ENCODE results near the gene FBXO24. TPM values are rescaled to one million over a fixed set of nuclear protein-coding genes. Genes with fewer than 3 reads are reported as not detected.

The FBXO24 gene
- total and polyA plus RNA-seq, 2 of the 8 experiments (the other 6 are each of a cell fraction or from before 2014, with no cell fraction given): 0.35 to 0.57 TPM

- TF ChIP-seq CHD7 (IDR thresholded peaks at IDR 0.05; ENCODE audit: insufficient replicate concordance, low read length): no peak
- no peak for TF ChIP-seq TCF12 (IDR thresholded peaks at IDR 0.05; ENCODE audit: low read depth, low read length)
- TF ChIP-seq YY1 (IDR thresholded peaks at IDR 0.05; ENCODE audit: low read depth, low read length): no peak
- peak; percentile 74 to 77; a peak in 2 of 4 replicates for TF ChIP-seq HDAC2 (IDR thresholded peaks at IDR 0.05; ENCODE audit: borderline replicate concordance in 1 of 2, low read depth in 2 of 2, low read length in 2 of 2)
- peak; percentile 85 for TF ChIP-seq ASH2L (IDR thresholded peaks at IDR 0.05; ENCODE audit: low read length)
- peak; percentile 83 for TF ChIP-seq KDM4A (IDR thresholded peaks at IDR 0.05; ENCODE audit: low read depth, low read length, severe bottlenecking)
- TF ChIP-seq RNF2 (IDR thresholded peaks at IDR 0.05; ENCODE audit: borderline replicate concordance, low read depth, low read length, missing control alignments, poor library complexity, severe bottlenecking): peak; percentile 36
Observed at GRCh38 chr7:100632951-100633717, 47.0 kb downstream of the FBXO24 start (continued).

All from H1 (cell line).